Ectodermal cell (in vitro differentiated cells): ENCODE results near the gene LYZL1.
"Not testable (repeated sequence)": the region's sequence is repeated elsewhere in the genome, so short reads cannot be mapped to it uniquely, and the experiment has no call there.

Experiments
- H3K27ac ChIP-seq: 2 replicates; pipeline ENCODE4 v1.7.0; 2013; ENCODE audit warnings: mild to moderate bottlenecking, low read depth, low read length; ENCODE audit not compliant: insufficient read depth, poor library complexity, severe bottlenecking
- H3K27me3 ChIP-seq: 2 replicates; pipeline ENCODE4 v1.7.0; 2013; ENCODE audit warnings: mild to moderate bottlenecking, low read length; ENCODE audit not compliant: insufficient read depth, control insufficient read depth, poor library complexity, severe bottlenecking
- H3K36me3 ChIP-seq: one replicate; pipeline ENCODE4 v1.7.0; 2013; ENCODE audit warnings: low read length; ENCODE audit not compliant: control insufficient read depth, insufficient read depth
- H3K4me1 ChIP-seq: one replicate; pipeline ENCODE4 v1.7.0; 2013; ENCODE audit warnings: low read length; ENCODE audit not compliant: control insufficient read depth, insufficient read depth
- H3K4me3 ChIP-seq: 2 replicates; pipeline ENCODE4 v1.7.0; 2013; ENCODE audit warnings: low read depth, low read length, control low read depth; ENCODE audit not compliant: insufficient read depth
- H3K9me3 ChIP-seq: 2 replicates; pipeline ENCODE4 v1.7.0; 2013; ENCODE audit warnings: mild to moderate bottlenecking, low read length, moderate library complexity; ENCODE audit not compliant: control insufficient read depth
- WGBS, 2 experiments: methylation state at CpG; one replicate each; pipeline ENCODE4 v1.1.7; 2013; ENCODE audit warnings: missing lambda C conversion rate in 2 of 2; 5-methylcytosine and 5-hydroxymethylcytosine counted together

Gene LYZL1

DNA sequence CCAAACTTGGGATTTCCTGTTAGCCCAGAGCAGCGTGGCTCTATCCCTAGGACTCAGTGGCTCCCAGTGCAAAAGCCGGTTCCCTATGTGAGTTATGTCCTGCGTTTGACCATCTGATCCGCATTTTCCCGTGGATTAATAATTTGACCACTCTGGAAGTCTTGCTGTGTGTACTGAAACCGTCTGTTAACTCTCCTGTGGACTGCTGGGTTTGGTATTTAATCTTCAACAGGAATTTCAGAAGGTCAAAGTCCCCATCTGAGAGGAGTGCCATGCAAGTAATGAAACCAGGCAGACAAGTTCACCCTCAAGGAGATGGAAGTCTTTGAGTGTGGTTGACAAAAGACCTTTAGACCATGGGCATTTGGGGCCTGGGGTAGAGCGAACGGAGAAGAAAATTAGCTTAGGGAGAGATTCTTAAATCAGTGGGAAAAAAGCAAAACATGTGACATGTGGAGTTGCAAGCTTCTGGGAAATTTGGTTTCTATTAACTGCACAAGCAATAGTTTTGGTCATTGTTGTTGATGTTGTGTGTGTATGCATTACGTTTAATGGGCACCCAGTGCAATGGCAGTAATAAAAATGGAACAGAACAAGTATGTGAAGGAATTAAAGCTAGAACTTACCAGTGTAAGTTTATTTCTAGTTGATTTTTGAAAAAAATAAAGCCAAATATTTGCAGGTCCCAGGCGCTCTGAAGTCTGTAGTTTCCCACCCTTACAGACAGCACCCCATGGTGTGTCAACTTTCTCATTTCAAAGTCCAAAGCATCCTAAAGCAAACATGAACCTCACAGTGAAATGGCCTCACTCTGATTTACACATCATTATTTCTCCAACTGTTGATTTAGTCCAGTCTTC, 38.2 kb downstream of the LYZL1 start:
- WGBS, 2 experiments, result 95% methylated on average over 10 of the region's 10 CpGs
- no peaks in the 10 kb centered on the region for H3K4me1 ChIP-seq
- H3K4me3 ChIP-seq, result no peak overlapping the region
- H3K27me3 ChIP-seq, result no peaks in the 10 kb centered on the region
- no peak overlapping the region for H3K27ac ChIP-seq
- H3K9me3 ChIP-seq, result no peaks in the 10 kb centered on the region
- H3K36me3 ChIP-seq, result no peaks in the 10 kb centered on the region

DNA sequence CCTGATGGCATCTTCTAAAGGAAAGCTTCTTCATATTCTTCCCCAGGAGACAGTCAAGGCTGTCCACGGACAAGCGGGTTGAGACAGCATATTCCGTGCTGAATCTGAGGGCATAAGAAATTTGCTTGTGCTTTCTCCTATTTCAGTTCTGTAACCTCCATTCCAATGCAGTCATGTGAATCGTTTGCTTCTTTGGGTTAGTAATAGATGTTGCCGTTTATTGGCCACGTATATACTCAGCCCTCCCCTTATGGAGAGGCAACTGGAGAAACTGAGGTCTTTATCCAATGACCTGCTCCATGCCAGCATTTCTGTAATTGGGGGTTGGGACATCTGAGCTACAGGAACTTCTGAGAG, 38.9 kb downstream of the LYZL1 start:
- no peaks in the 10 kb centered on the region for H3K9me3 ChIP-seq
- H3K4me3 ChIP-seq, result no peak overlapping the region
- H3K27ac ChIP-seq, result no peak overlapping the region
- no peaks in the 10 kb centered on the region for H3K36me3 ChIP-seq
- H3K27me3 ChIP-seq, result no peaks in the 10 kb centered on the region
- 91 to 98% methylated on average over 6 of the region's 6 CpGs for WGBS, 2 experiments
- no peaks in the 10 kb centered on the region for H3K4me1 ChIP-seq

DNA sequence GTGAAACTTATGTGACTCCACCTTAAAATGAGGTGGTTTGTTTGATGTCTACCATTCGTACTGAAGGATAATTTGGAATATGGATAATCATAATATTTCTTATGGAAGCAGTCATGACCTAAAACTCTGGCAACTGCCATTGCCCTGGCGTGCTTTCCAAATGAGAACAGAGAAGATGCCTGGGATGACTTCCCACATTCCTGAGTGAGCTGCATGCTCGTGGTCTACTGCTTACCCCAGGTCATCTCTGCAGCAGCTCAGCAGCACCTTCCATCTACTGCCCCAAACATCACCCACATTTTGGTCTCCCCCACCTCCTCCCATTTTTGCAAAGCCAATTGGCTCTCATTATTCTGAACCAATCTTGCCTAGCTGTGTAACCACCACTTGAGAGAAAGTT, 40.1 kb downstream of the LYZL1 start:
- Histone ChIP-seq H3K27ac (no peak overlapping the region), H3K9me3 (no peaks in the 10 kb centered on the region), H3K27me3 (no peaks in the 10 kb centered on the region), H3K4me3 (no peak overlapping the region), H3K36me3 (no peaks in the 10 kb centered on the region), H3K4me1 (no peaks in the 10 kb centered on the region)
- 88 to 90% methylated on average over 3 of the region's 3 CpGs for WGBS, 2 experiments

DNA sequence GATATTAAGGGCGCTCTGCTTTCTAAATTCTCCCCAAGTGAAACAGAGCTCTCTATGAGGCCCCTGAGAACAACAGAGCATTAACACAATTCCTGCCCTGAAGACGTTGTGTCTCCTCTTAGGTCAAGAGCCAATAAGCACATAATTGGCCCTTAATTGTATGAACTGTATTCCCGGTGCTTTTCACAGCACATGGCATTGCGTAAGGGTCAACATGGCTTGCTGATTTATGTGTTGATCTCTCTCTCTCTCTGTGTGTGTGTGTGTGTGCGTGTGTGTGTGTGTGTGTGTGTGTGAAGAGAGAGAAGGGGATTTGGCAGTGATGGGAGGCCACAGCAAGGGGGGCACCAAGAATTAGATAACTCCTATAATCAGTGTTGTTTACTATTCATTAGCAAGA, 40.5 kb downstream of the LYZL1 start:
- no peak overlapping the region for H3K27ac ChIP-seq
- 84 to 91% methylated on average over 4 to 5 of the region's 5 CpGs for WGBS, 2 experiments

DNA sequence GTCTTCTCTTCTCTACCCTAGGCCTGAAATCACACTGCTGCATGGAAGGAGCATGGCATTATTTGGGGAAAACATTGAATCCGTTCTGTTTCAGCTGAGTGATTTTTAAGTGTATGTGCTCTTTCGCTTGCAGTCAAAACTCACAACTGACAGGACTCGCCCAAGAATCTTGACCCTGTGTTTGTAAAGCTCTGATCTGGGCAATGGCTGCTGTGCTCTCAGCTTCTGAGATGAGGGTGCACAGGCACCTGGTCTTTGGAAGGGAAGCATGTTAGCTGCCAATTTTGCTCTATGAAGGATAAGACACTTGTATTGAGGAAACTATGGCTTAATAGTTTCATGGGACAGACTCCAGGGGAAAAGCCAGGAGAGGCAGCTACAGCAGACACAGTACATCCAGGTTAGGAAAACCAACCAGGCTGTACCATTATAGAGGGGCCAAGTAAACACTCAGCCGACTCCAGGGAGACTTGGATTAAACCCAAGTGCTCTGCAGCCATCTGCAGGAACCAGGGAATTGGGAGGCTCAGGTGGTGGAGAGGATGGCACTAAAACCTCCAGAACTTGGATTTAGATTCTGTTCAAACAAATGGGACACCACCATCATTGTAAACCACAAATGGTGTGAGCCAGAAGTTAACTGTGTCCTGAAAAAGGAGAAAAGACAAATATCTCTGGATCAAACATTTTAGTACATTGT, 43.3 kb downstream of the LYZL1 start:
- Histone ChIP-seq H3K36me3 (no peaks in the 10 kb centered on the region), H3K27me3 (no peaks in the 10 kb centered on the region), H3K9me3 (no peaks in the 10 kb centered on the region), H3K27ac (no peak overlapping the region), H3K4me3 (no peak overlapping the region), H3K4me1 (no peaks in the 10 kb centered on the region)
- WGBS, 2 experiments, result 89 to 94% methylated on average over 4 of the region's 4 CpGs

More for the DNA sequence above, 40.5 kb downstream of the LYZL1 start:
- H3K4me1 ChIP-seq, result no peaks in the 10 kb centered on the region
- H3K4me3 ChIP-seq, result no peak overlapping the region
- H3K9me3 ChIP-seq, result no peaks in the 10 kb centered on the region
- no peaks in the 10 kb centered on the region for H3K27me3 ChIP-seq
- no peaks in the 10 kb centered on the region for H3K36me3 ChIP-seq

DNA sequence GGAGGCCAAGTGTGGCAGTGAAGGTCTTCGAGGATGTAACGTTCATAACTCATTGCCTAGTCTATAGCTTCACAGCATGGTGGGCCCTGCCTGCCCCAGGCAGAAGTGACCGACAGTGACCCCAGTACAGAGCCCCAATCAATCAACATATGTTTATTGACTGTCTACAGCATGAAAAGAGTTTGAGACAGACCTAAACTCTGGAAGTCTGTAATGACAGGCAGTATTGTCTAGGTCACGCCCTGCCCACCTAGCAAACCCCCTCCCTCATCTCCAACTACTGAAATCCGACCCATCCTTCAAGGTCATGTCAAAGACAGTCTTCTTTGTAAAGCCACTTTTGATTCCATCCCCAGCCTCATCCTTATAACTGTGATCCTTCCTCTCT, 43.9 kb downstream of the LYZL1 start:
- Histone ChIP-seq H3K36me3 (no peaks in the 10 kb centered on the region), H3K27ac (no peak overlapping the region), H3K27me3 (no peaks in the 10 kb centered on the region), H3K4me3 (no peak overlapping the region), H3K4me1 (no peaks in the 10 kb centered on the region), H3K9me3 (no peaks in the 10 kb centered on the region)
- WGBS, 2 experiments, result 71 to 74% methylated on average over 5 of the region's 5 CpGs

DNA sequence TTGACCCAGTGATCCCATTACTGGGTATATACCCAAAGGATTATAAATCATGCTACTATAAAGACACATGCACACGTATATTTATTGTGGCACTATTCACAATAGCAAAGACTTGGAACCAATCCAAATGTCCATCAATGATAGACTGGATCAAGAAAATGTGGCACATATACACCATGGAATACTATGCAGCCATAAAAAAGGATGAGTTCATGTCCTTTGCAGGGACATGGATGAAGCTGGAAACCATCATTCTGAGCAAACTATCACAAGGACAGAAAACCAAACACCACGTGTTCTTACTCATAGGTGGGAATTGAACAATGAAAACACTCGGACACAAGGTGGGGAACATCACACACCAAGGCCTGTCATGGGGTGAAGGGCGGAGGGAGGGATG, 48.7 kb downstream of the LYZL1 start:
- not testable (repeated sequence) for H3K27me3 ChIP-seq, H3K9me3 ChIP-seq, H3K4me1 ChIP-seq, H3K36me3 ChIP-seq, H3K4me3 ChIP-seq, H3K27ac ChIP-seq
- WGBS, 2 experiments, result 79 to 82% methylated on average over 3 of the region's 4 CpGs

DNA sequence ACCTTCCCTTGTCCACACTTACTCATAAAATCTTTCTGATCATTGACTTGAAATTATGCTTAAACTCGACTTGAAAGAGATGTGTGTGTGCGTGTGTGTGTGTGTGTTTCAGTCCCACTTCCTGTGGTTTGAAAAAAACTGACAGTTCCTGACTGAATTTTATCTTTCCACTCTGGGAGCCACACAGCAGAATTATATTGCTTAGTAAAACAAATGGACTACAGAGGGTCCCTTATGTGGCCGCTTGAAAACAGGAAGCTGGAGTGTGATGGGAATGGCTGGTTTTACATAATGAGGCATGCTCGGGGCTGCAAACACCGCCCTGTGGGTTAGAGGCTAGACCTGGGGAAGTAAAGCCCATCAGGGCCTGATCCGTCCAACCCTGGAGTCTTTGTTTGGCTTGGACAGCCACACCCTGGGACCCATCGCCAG, 54.8 kb downstream of the LYZL1 start:
- 87 to 89% methylated on average over 7 of the region's 7 CpGs for WGBS, 2 experiments

DNA sequence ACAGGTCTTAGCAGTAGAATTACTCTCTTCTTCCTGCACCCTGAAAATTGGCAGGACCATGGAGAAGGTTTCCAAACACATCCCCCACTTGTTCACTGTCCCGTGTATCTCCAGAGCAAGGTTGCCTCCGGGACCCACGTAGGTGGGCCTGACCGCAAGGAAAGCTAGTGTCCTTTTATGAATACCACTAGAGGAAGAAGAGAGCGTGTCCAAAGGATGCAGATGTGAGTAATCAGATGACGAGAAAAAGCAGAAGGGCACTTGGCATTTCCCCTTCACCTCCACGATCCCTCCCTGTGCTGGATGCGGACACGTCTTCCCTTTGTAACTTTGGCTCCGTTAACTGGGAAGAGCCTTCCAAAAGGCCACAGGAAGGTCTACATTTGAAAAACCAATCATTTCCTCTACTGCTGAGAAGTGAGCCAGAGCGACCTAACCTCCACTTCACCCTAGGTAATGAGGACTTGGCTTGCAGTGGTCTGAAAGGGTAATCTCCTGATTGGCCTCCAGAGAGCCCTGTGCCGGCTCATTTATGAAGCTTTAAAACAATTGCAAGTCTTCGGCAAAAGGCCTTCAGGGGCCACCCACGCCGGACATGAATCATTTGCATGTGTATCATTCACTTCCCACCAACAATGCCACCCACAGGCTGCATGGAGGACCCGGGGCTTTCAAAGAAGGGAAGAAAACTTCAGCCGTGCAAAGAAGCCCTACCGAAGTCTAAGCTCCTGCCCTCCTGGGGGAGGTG, 55.4 kb downstream of the LYZL1 start:
- H3K9me3 ChIP-seq, result no peaks in the 10 kb centered on the region
- H3K4me1 ChIP-seq, result peaks cover 10% of the 10 kb centered on the region
- H3K36me3 ChIP-seq, result no peaks in the 10 kb centered on the region
- no peaks in the 10 kb centered on the region for H3K27me3 ChIP-seq
- no peak overlapping the region for H3K27ac ChIP-seq
- H3K4me3 ChIP-seq, result no peak overlapping the region
- WGBS, 2 experiments, result 52 to 57% methylated on average over 18 of the region's 18 CpGs

More for the DNA sequence above, 54.8 kb downstream of the LYZL1 start:
- H3K9me3 ChIP-seq, result no peaks in the 10 kb centered on the region
- H3K4me3 ChIP-seq, result no peak overlapping the region
- no peaks in the 10 kb centered on the region for H3K36me3 ChIP-seq
- H3K4me1 ChIP-seq, result peaks cover 10% of the 10 kb centered on the region
- H3K27me3 ChIP-seq, result no peaks in the 10 kb centered on the region
- H3K27ac ChIP-seq, result no peak overlapping the region
